HT1080 (cell line): Measurements from ENCODE around the gene DGLUCY. TPM values are rescaled to one million over a fixed set of nuclear protein-coding genes. Genes with fewer than 3 reads are reported as not detected.
"Not testable (repeated sequence)": the region's sequence is repeated elsewhere in the genome, so short reads cannot be mapped to it uniquely, and the experiment has no call there.

Source experiments
- DNase-seq: peaks from one replicate; pipeline ENCODE4 v3.0.0-alpha.2; 2015; ENCODE audit warnings: low read depth
- total RNA-seq: library from RNA; depleted of rRNA; stranded (reverse); fragments of >200 nt; shearing (Covaris generic); gene quantifications from 2 replicates; pipeline ENCODE4 v1.2.3, GENCODE V29; 2014

Gene DGLUCY
- total RNA-seq, 1 experiment from 2014 or later = 24.9 TPM

DNA sequence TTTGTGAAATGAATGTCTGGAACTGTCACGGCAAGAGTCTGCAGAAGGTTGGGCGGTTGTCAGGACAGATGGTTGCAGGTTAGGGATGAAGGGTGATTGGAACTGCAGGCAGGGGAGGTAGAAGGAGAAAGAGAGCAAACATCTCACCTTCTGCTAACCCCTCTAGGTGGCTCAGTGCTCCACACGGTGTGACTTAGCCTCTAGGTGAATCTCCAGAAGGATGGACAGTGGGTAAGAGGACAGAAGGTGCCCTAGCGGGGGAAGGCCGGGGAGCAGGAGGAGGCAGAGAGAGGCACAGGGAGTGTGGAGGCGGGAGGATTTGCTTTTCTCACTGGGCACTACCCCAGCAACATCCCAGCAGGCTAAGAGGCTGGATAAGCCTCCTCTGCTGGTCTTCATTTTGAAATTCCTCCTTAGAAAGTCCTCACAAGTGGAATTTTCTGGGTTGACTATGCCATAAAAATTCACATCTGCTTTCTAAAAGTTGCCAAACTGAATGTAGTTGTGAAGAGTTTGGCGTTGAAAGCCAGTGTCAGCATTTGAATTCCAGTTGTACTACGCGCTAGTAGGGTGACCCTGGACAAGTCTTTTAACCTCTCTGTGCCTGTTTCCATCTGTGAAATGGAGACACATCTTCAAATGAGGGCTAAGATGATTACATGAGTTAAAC is 141.3 kb downstream of the DGLUCY start:
- no peak for DNase-seq

DNA sequence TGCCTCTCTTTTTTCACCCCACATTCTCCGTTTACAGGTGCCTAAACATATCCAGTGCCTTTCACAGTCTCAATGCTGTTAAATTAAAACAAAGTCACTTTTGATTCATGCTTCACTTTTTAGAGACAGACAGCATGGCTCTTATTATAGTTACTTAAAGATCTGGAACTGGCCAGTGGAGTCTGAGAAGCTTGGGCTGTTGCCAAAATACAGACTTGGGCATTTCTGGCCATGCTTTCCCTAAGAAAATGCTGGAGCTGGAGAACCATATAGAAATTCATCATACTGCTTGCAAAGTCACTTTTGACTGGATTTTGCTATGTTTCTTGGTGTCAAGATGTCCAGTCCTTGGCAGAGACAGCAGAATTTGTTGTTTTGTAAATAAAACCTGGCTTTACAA is 142.8 kb downstream of the DGLUCY start:
- DNase-seq = no peak

- no peak for DNase-seq
Measured at GRCh38 chr14:91257328-91258010, 143.6 kb downstream of the DGLUCY start.

- no peak for DNase-seq
Measured at GRCh38 chr14:91258011-91258618, 144.2 kb downstream of the DGLUCY start.

- DNase-seq = no peak
Measured at GRCh38 chr14:91258876-91259275, 145.0 kb downstream of the DGLUCY start.

GRCh38 chr14:91261115-91261514 is 147.2 kb downstream of the DGLUCY start:
- DNase-seq = no peak

DNA sequence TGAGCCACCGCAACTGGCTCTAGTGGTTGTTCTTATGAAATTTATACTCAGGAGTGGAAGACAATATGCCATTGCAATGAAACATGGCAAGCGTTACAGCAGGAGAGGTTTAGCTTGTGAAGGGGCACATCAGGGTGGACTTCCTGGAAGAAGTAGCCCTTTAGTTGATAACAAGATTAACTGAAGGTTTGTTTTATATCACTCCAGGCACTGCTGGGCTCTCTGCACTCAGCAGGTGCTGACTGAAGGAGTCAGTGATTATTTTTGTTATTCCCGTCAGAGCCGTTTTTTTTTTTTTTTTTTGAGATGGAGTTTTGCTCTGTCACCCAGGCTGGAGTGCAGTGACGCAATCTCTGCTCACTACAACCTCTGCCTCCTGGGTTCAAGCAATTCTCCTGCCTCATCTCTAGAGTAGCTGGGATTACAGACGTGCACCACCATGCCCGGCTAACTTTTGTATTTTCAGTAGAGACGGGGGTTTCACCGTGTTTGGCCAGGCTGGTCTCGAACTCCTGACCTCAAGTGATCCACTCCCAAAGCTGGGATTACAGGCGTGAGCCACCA is 148.2 kb downstream of the DGLUCY start:
- no peak for DNase-seq

DNA sequence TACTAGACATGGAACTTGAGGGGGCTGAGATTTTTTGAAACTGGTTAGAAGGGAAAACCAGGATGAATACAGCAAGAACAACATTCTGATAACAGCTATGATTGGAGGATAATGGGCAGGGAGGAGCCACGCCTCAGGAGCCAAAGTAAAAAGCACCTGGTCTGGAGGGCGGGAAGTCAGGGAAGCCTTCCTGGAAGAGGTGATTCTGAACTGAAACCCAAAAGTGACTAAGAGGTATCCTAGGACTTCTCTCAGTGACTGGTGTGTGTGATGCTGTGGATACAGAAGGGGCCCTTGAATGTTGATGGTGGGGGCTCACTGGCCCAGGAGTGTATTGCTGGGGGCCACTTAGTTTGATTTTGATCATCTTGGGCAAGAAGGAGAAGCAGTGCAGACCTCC is 149.5 kb downstream of the DGLUCY start:
- DNase-seq = no peak

GRCh38 chr14:91264151-91265150 is 150.6 kb downstream of the DGLUCY start:
- DNase-seq = no peak

DNA sequence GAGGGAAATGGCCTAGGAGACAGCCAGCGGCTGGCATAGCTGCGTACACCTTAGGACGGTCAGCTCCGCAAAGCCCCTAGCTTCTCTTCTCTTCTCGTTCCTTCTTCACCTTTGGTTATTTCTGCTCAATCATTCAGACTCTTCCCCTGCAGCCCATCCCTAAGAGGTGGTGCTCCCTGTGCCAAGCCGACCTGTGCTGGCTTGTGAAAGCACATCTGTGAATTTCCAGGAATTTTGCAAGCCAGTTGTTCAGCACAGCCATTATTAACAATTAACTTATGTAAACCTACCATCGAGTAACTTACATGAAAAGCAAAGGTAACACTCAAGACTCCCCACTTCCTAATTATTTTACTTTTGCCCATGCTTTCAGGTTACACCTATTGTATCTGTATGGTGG is 151.5 kb downstream of the DGLUCY start:
- no peak for DNase-seq

DNA sequence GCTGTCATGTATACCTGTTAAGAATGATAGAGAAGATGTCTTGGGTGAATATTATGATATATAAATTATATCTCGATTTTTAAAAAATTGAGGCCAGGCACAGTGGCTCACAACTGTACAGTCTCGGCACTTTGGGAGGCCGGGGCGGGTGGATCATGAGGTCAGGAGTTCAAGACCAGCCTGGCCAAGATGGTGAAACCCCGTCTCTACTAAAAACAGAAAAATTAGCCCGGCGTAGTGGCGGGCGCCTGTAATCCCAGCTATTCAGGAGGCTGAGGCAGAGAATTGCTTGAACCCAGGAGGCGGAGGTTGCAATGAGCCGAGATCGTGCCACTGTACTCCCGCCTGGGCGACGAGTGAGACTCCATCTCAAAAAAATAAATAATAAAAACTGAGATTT is 152.4 kb downstream of the DGLUCY start:
- DNase-seq = not testable (repeated sequence)

- DNase-seq = no peak
Measured at GRCh38 chr14:91267965-91268437, 154.1 kb downstream of the DGLUCY start.

DNA sequence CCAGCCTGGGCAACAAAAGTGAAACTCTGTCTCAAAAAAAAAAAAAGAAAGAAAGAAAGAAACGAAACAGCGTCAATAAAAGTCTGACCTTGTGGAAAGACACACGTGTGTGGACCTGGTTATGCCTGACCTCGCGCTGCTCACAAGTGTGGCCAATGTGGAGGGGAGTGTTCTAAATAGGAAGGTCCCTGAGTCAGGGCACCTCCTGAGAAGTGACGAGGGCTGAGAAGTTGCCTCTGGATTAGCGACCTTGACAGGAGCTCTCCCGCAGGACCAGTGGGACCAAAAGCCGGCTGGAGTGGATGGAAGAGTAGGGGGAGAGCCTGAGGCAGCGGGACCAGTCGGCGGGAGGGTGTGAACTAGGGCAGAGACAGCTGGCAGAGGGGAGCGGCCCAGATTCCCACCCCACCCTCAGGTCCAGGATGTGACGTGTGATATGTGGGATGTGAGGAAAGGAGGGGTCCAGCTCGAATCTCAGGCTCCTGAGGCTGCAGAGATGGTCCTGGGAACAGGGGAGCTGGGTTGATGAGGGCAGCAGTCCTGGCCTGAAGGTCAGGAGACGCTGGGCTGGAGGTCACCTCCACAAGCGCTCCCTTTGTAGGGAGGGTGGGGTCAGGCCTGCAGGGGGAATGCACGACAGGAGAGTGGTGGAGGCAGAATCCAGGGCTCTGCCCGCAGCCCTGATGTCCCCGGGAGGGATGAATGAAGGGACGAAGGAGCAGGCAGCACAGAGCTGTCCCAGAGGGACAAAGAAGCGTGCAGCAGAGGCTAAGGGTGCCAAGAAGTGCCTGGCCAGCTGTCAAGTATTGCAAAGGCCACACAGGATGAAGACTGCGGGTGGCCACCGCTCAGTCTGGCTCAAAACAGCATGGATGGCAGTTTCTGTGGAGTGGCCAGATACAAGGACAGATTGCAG is 155.5 kb downstream of the DGLUCY start:
- no peak for DNase-seq

- no peak for DNase-seq
Measured at GRCh38 chr14:91270188-91270587, 156.3 kb downstream of the DGLUCY start.

- DNase-seq = no peak
Measured at GRCh38 chr14:91270619-91271018, 156.7 kb downstream of the DGLUCY start.

- no peak for DNase-seq
Measured at GRCh38 chr14:91271639-91272038, 157.8 kb downstream of the DGLUCY start.

DNA sequence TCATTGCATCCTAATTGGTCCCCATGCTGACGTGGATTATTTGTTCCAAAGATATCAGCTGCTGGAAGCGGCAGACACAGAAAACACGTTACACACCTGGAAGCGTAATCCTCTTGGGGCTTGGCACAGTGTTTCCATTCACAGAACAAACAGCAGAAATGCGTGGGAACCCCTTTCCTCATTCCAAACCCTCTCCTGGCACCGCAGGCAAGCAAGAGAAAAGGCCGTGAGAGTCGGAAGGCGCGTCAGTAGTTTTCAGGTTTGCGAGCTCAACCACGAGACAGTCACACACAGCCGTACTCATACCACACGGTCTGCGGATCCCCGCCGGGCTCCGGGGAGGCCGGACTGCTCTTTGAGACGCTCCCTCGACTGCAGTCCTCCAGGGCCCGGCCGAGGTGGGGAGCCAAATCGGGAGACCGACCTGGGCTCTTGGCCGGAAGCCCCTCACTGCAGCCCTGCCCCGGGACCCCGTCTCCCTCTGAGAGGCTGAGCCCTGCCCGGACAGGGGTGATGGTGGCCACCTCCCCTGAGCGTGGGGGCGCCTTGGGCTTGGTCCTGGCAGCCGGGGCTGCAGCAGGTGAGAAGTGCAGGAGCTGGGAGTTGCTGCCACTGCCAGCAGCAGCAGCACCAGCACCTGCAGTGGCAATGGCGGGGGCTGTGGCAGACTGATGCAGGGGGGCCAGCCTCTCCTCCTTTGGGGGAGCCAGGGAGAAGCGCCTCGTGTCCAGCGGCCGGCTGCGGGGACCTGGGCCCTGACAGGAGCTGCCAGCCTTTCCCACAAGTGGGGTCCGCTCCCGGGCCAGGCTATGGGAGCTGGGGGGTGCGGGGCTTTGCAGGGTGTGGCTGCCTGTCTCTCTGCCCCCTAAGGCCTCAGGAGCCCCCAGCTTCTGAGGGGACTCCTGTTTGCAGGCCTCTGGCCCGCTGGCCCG is 158.7 kb downstream of the DGLUCY start:
- no peak for DNase-seq

GRCh38 chr14:91273273-91273884 is 159.5 kb downstream of the DGLUCY start:
- no peak for DNase-seq
